Ovary (tissue), 9 donors: ENCODE measurements around the gene DST. TPM values are rescaled to one million over a fixed set of nuclear protein-coding genes. Genes with fewer than 3 reads are reported as not detected.

Experiments
- DNase-seq, 5 donors: peaks; one replicate each; pipeline ENCODE4 v3.0.0-alpha.2; 2019 to 2020
- H3K27ac ChIP-seq, 2 donors: fragments of 200-600 bp; one replicate each; pipeline versions ENCODE4 v1.5.1 to v1.8.0; 2019 to 2022
- H3K27me3 ChIP-seq: fragments of 200-600 bp; one replicate; pipeline ENCODE4 v1.8.0; 2022
- H3K36me3 ChIP-seq: fragments of 200-600 bp; sonication (generic); one replicate; pipeline ENCODE4 v1.5.1; 2019
- H3K4me1 ChIP-seq: one replicate; pipeline ENCODE4 v1.8.1; 2013; ENCODE audit warnings: mild to moderate bottlenecking, moderate library complexity; ENCODE audit not compliant: insufficient read depth
- H3K4me3 ChIP-seq: fragments of 200-600 bp; sonication (generic); one replicate; pipeline ENCODE4 v1.5.1; 2017
- H3K9me3 ChIP-seq, 2 donors: fragments of 200-600 bp in 1 of 2; sonication (generic) in 1 of 2; one replicate each; pipeline versions ENCODE4 v1.5.1 to v1.8.1; 2013 to 2019; ENCODE audit warnings: mild to moderate bottlenecking in 1 of 2, moderate library complexity in 1 of 2
- CTCF ChIP-seq, 3 donors: fragments of 450-650 bp in 2 of 3; fragments of 200-600 bp in 1 of 3; IDR thresholded peaks; one replicate each; pipeline versions ENCODE4 v1.5.1 to v1.8.0; 2016 to 2022; ENCODE audit warnings: antibody characterized with exemption in 3 of 3, mild to moderate bottlenecking in 1 of 3
- EP300 ChIP-seq: sonication (generic); formaldehyde crosslinking; IDR thresholded peaks from one replicate; pipeline ENCODE4 v1.6.1; 2017; ENCODE audit warnings: antibody characterized with exemption
- POLR2A ChIP-seq: fragments of 450-650 bp; IDR thresholded peaks from one replicate; pipeline ENCODE4 v1.6.1; 2017; ENCODE audit warnings: antibody characterized with exemption, mild to moderate bottlenecking, moderate library complexity
- WGBS, 3 donors: extraction: QIAGEN DNeasy Blood & Tissue Kit in 1 of 3; methylation state at CpG; one replicate each; pipeline versions ENCODE4 v1.1.5 to v1.1.7; 2013 to 2017; 5-methylcytosine and 5-hydroxymethylcytosine counted together
- intact Hi-C, 4 donors: fragments of 100-400 bp; cut with DNase I; formaldehyde crosslinking; loops; one replicate each; pipeline versions ENCODE4 v1.11.0 to v1.15.1; 2022 to 2023
- polyA plus RNA-seq, 2 donors: library from polyadenylated mRNA; stranded (reverse); fragments of 200-250 nt in 1 of 2; fragments of 350-450 nt in 1 of 2; fragmentation: Illumina TruSeq in 1 of 2; extraction: RNeasy Lipid Tissue Mini Kit (QIAGEN cat#74804) in 1 of 2; gene quantifications; one replicate each; pipeline ENCODE4 v1.2.3, GENCODE V29; 2013 to 2014
- total RNA-seq, 7 donors: library from RNA; depleted of rRNA in 2 of 7; stranded (reverse); fragments of >200 nt in 2 of 7; fragmentation: NEBNext Ultra II Directional in 3 of 7; extraction: Animal tissue kit (Norgen Biotek cat#: 25700) in 3 of 7; gene quantifications; one replicate each; pipeline versions ENCODE4 v1.1.0 to v1.2.4, GENCODE V29; 2016 to 2023
- donor health status: DM: no; HTN: no; CAD: no; lungs with moderate emphysema.
- donor health status: DM: no; HTN: no; CAD: no.
- donor health status: Bipolar disorder and iron deficiency.
- donor health status: DM: yes; HTN: yes; CAD: no.
- donor health status: DM: no; HTN: no; CAD: no.
- donor health status: DM: yes; HTN: yes; CAD: no.

Gene DST
- total and polyA plus RNA-seq, 9 donors: 124 to 290 (median 174) TPM

- H3K36me3 ChIP-seq: no peaks in the 10 kb centered on the region
- no peak overlapping the region for H3K27ac ChIP-seq
- TF ChIP-seq CTCF (IDR thresholded peaks at IDR 0.05) (no peak), POLR2A (no peak), EP300 (no peak)
- H3K4me3 ChIP-seq: no peak overlapping the region
- WGBS, 3 donors: 89 to 97% (median 96%) methylated on average over 2 of the region's 2 CpGs
- intact Hi-C loops: no loop called here
- no peaks in the 10 kb centered on the region for H3K9me3 ChIP-seq
- H3K27me3 ChIP-seq: no peaks in the 10 kb centered on the region
- no peaks in the 10 kb centered on the region for H3K4me1 ChIP-seq
- DNase-seq: no peak
Observed at GRCh38 chr6:56417823-56418222, 224.9 kb downstream of the DST start.

GRCh38 chr6:56416247-56416646, 226.4 kb downstream of the DST start:
- TF ChIP-seq EP300 (no peak), CTCF (IDR thresholded peaks at IDR 0.05) (no peak), POLR2A (no peak)
- no peak overlapping the region for H3K27ac ChIP-seq
- H3K4me1 ChIP-seq: no peaks in the 10 kb centered on the region
- no peak for DNase-seq
- H3K4me3 ChIP-seq: no peak overlapping the region
- intact Hi-C loops: no loop called here
- H3K27me3 ChIP-seq: no peaks in the 10 kb centered on the region
- H3K36me3 ChIP-seq: no peaks in the 10 kb centered on the region
- WGBS, 3 donors: 35 to 48% (median 36%) methylated on average over 2 of the region's 2 CpGs
- no peaks in the 10 kb centered on the region for H3K9me3 ChIP-seq

- H3K4me3 ChIP-seq: no peak overlapping the region
- intact Hi-C loops: no loop called here
- no peaks in the 10 kb centered on the region for H3K9me3 ChIP-seq
- no peak overlapping the region for H3K27ac ChIP-seq
- H3K4me1 ChIP-seq: peaks cover 2% of the 10 kb centered on the region
- no peak for DNase-seq
- TF ChIP-seq EP300: no peak
- no peak for TF ChIP-seq CTCF (IDR thresholded peaks at IDR 0.05)
- TF ChIP-seq POLR2A: no peak
- H3K36me3 ChIP-seq: no peaks in the 10 kb centered on the region
- no peaks in the 10 kb centered on the region for H3K27me3 ChIP-seq
Observed at GRCh38 chr6:56408976-56409375, 233.7 kb downstream of the DST start.
